Measurements from ENCODE around the gene CUX1.
A peak's percentile ranks its signal among the peaks of the same experiment; 100 is the strongest.

Gene CUX1

DNA sequence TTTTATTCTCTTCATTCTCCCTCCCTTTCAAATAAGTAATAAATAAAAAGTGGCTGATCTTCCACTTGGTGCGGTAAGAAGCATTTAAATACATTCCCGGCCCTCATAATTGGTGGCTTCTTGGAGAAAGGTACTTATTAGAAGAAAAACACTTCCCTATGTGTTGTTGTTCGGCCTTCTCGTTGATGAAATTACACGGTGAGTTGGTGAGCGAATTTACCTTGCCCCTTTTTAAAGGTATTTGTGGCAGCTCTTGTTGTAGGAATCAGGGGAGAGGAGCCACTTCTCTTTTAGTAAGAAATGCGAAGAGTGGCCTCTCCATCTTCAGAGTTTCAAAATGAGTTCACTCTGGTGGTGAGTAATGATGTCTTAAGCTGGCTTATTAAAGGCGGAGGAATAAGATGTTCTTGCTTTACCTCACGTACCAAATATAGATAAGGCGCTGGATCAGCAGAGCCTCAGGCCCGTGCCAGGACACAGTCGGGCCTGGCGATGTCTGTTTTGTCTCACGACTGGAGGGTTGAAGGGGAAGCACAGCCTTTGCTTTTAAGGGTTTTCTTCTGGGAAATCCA lies 135.9 kb downstream of the CUX1 start:
- Histone ChIP-seq H3K79me2 (ENCODE audit: control insufficient read depth, insufficient read depth, low read length, unreplicated experiment) (peaks cover 16% of the 10 kb centered on the region), H3K27ac (ENCODE audit: low read depth, low read length) (peak overlapping the region; percentile 99), H3K36me3 (ENCODE audit: insufficient read depth, low read length) (no peaks in the 10 kb centered on the region), H2AFZ (ENCODE audit: low read length, unreplicated experiment) (peak overlapping the region; percentile 3), H3K4me1 (ENCODE audit: control insufficient read depth, insufficient read depth, low read length, unreplicated experiment) (peaks cover 32% of the 10 kb centered on the region), H3K27me3 (ENCODE audit: insufficient read depth, low read length) (no peaks in the 10 kb centered on the region), H3K4me3 (ENCODE audit: low read depth, low read length) (peak overlapping the region; percentile 58)

DNA sequence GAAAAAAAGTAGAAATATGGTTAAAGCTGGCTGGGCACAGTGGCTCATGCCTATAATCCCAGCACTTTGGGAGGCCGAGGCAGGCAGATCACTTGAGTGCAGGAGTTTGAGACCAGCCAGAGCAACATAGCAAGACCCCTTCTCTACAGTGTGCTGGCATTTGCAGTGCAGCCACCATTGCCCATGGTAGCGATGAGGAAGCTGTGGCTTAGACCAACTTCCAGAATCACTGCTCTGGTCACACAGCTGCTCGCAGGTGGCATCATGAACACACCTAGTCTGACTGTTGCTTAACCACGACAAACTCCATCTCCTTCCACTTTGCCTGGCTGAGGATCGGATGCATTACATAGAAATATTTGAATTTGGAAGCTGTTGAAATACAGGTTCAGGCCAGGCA lies 137.1 kb downstream of the CUX1 start:
- Histone ChIP-seq H3K79me2 (ENCODE audit: control insufficient read depth, insufficient read depth, low read length, unreplicated experiment) (peaks cover 16% of the 10 kb centered on the region), H3K27ac (ENCODE audit: low read depth, low read length) (peak overlapping the region; percentile 99; the same call in 1 of the 2 replicates), H3K4me3 (ENCODE audit: low read depth, low read length) (no peak overlapping the region), H3K36me3 (ENCODE audit: insufficient read depth, low read length) (no peaks in the 10 kb centered on the region), H3K27me3 (ENCODE audit: insufficient read depth, low read length) (no peaks in the 10 kb centered on the region), H2AFZ (ENCODE audit: low read length, unreplicated experiment) (no peak overlapping the region), H3K4me1 (ENCODE audit: control insufficient read depth, insufficient read depth, low read length, unreplicated experiment) (peaks cover 32% of the 10 kb centered on the region)

DNA sequence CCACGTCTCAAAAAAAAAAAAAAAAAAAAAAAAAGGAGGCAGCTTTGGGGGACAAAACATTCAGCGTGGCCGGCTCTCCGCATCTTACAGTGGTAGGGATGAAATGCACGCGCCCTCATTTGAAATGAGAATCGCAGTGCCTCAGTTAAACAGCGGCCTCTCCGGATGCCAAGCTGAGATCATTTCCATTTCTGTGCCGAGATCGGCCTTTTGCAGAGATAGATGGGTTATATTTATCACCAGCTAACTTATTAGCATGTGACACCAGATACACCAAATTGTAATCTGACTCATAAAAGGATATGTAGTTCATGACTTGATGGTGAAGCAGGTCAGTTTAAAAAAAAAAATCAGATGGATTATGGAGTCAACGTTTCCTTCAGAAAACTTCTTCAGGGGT lies 138.7 kb downstream of the CUX1 start:
- peaks cover 20% of the 10 kb centered on the region for H3K79me2 ChIP-seq (ENCODE audit: control insufficient read depth, insufficient read depth, low read length, unreplicated experiment)
- no peak overlapping the region for H2AFZ ChIP-seq (ENCODE audit: low read length, unreplicated experiment)
- no peaks in the 10 kb centered on the region for H3K36me3 ChIP-seq (ENCODE audit: insufficient read depth, low read length)
- H3K27me3 ChIP-seq (ENCODE audit: insufficient read depth, low read length) = no peaks in the 10 kb centered on the region
- H3K27ac ChIP-seq (ENCODE audit: low read depth, low read length) = no peak overlapping the region
- no peak overlapping the region for H3K4me3 ChIP-seq (ENCODE audit: low read depth, low read length)
- peaks cover 29% of the 10 kb centered on the region for H3K4me1 ChIP-seq (ENCODE audit: control insufficient read depth, insufficient read depth, low read length, unreplicated experiment)

DNA sequence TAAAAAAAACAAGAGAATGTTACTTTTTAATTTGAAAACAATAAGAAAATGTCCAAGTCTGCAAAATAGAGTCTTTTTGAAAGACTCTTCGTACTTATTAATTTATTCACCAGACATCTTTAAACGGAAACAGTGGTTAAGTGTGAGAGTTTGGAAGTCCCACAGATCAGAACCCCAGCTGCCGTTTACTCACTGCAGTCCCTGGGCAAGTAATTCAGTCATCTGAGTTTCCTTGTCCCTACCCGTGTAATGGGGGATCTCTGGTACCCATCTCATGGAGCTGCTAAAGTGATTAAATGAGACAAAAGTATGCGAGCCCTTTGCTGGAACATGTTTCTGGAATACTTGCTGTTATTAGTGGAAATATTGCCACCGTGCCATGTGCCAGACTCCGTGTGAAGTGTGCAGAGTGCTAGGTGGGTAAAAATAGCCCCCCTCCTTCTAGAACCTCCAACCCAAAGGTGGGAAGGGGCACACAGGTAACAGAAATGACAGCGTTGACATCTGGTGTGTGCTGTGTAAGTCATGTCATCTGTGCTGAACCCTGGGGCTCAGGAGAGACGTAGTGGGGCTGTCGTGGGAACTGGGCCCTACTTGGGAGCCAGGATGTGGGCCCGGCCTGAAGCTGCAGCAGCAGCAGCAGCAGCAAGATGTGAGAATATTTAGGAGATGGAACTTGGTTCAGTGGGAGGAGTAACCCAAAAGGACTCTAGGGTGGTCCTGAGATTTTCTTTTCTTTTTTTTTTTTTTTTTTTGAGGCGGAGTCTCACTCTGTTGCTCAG lies 140.5 kb downstream of the CUX1 start:
- H3K27me3 ChIP-seq (ENCODE audit: insufficient read depth, low read length) = no peaks in the 10 kb centered on the region
- H3K36me3 ChIP-seq (ENCODE audit: insufficient read depth, low read length) = no peaks in the 10 kb centered on the region
- no peak overlapping the region for H2AFZ ChIP-seq (ENCODE audit: low read length, unreplicated experiment)
- peaks cover 20% of the 10 kb centered on the region for H3K79me2 ChIP-seq (ENCODE audit: control insufficient read depth, insufficient read depth, low read length, unreplicated experiment)
- H3K4me3 ChIP-seq (ENCODE audit: low read depth, low read length) = no peak overlapping the region
- no peak overlapping the region for H3K27ac ChIP-seq (ENCODE audit: low read depth, low read length)
- H3K4me1 ChIP-seq (ENCODE audit: control insufficient read depth, insufficient read depth, low read length, unreplicated experiment) = peaks cover 20% of the 10 kb centered on the region

DNA sequence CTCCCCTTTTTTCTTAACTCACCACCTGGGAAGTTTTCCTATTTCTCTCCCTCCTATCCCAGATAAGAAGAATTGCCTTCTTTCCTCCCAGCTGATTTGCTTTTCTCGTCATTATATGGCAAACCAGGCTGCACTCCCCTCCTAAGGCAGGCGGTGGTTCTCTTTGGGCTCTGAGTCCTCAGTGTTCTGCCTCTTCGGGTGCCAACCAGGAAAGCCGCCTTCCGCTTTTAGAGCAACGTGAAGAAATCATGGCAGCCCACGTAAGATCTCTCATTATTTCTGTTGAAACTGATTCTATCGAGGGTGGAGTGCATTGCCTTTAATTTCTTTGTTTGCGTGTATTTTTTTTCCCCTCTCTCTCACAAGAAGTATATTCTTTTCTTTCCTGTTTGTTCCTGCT lies 141.9 kb downstream of the CUX1 start:
- H3K36me3 ChIP-seq (ENCODE audit: insufficient read depth, low read length) = no peaks in the 10 kb centered on the region
- H2AFZ ChIP-seq (ENCODE audit: low read length, unreplicated experiment) = no peak overlapping the region
- H3K4me3 ChIP-seq (ENCODE audit: low read depth, low read length) = no peak overlapping the region
- H3K27ac ChIP-seq (ENCODE audit: low read depth, low read length) = no peak overlapping the region
- H3K27me3 ChIP-seq (ENCODE audit: insufficient read depth, low read length) = no peaks in the 10 kb centered on the region
- H3K79me2 ChIP-seq (ENCODE audit: control insufficient read depth, insufficient read depth, low read length, unreplicated experiment) = peaks cover 19% of the 10 kb centered on the region
- H3K4me1 ChIP-seq (ENCODE audit: control insufficient read depth, insufficient read depth, low read length, unreplicated experiment) = peaks cover 7% of the 10 kb centered on the region

DNA sequence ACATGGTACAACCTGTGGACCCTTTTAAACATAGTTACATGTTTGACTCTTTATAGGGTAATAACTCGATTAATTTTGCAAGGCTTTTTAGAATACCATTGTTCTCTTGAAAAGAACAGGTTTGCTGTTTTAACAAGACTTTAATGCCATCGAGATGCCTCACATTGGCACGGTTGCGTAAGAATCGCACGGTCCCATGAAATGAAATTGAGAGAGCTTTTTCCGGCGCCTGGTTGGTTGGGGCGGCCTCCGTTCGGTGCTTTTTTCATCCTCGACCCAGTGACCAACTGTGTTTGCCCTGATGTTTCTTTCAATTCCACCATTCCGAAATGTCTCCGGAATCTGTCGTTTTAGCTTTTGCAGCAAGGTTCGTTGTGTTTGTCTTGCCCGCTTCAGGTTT lies 142.4 kb downstream of the CUX1 start:
- Histone ChIP-seq H2AFZ (ENCODE audit: low read length, unreplicated experiment) (no peak overlapping the region), H3K27ac (ENCODE audit: low read depth, low read length) (no peak overlapping the region), H3K36me3 (ENCODE audit: insufficient read depth, low read length) (no peaks in the 10 kb centered on the region), H3K4me1 (ENCODE audit: control insufficient read depth, insufficient read depth, low read length, unreplicated experiment) (peaks cover 3% of the 10 kb centered on the region), H3K79me2 (ENCODE audit: control insufficient read depth, insufficient read depth, low read length, unreplicated experiment) (peaks cover 14% of the 10 kb centered on the region), H3K27me3 (ENCODE audit: insufficient read depth, low read length) (no peaks in the 10 kb centered on the region), H3K4me3 (ENCODE audit: low read depth, low read length) (no peak overlapping the region)

DNA sequence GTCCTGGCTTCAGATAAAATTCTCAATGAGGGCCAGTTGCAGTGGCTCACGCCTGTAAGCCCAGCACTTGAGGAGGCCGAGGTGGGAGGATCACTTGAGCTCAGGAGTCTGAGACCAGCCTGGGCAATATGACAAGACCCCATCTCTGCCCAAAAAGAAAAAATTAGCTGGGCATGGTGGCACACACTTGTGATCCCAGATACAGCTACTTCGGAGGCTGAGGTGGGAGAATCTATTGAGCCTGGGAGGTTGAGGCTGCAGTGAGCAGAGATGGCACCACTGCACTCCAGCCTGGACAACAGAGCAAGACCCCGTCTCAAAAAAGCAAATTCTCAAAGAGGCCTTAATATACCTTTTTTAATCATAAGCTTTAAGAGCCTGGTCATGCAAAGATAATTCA lies 142.9 kb downstream of the CUX1 start:
- Histone ChIP-seq H3K27ac (ENCODE audit: low read depth, low read length) (no peak overlapping the region), H2AFZ (ENCODE audit: low read length, unreplicated experiment) (no peak overlapping the region), H3K4me1 (ENCODE audit: control insufficient read depth, insufficient read depth, low read length, unreplicated experiment) (peaks cover 3% of the 10 kb centered on the region), H3K36me3 (ENCODE audit: insufficient read depth, low read length) (no peaks in the 10 kb centered on the region), H3K4me3 (ENCODE audit: low read depth, low read length) (no peak overlapping the region), H3K79me2 (ENCODE audit: control insufficient read depth, insufficient read depth, low read length, unreplicated experiment) (peaks cover 9% of the 10 kb centered on the region), H3K27me3 (ENCODE audit: insufficient read depth, low read length) (no peaks in the 10 kb centered on the region)

DNA sequence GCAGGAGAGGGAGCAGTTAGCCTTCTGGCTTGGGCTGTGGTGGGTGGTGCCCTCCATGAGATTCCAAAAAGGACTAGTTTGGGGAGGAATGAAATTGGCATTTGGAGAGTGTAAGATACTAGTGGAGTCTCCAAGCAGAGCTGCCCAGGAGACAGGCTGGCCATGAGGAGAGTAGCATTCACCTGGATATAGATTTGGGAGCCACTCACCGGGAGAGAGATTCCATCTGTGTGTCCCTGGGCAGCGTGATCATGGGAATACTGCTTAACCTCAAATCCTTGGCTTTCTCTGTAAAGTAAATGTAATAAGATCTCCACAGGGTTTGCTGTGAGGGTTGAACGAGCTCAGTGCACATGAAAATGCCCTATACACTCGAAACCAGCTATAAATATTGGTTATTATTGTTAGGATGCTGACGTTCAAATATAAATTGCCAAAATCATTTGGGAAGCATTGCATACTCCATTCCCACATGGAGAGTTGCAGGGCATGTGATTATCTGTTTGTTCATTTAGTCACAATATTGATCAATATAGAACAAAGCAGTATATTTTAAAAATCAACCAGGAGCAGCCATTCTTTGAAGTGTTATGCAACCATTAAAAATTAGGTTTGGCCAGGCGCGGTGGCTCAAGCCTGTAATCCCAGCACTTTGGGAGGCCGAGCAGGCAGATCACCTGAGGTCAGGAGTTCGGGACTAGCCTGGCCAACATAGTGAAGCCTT lies 143.7 kb downstream of the CUX1 start:
- Histone ChIP-seq H3K27me3 (ENCODE audit: insufficient read depth, low read length) (no peaks in the 10 kb centered on the region), H3K4me3 (ENCODE audit: low read depth, low read length) (no peak overlapping the region), H3K27ac (ENCODE audit: low read depth, low read length) (no peak overlapping the region), H2AFZ (ENCODE audit: low read length, unreplicated experiment) (no peak overlapping the region), H3K79me2 (ENCODE audit: control insufficient read depth, insufficient read depth, low read length, unreplicated experiment) (peaks cover 9% of the 10 kb centered on the region), H3K36me3 (ENCODE audit: insufficient read depth, low read length) (no peaks in the 10 kb centered on the region), H3K4me1 (ENCODE audit: control insufficient read depth, insufficient read depth, low read length, unreplicated experiment) (no peaks in the 10 kb centered on the region)

DNA sequence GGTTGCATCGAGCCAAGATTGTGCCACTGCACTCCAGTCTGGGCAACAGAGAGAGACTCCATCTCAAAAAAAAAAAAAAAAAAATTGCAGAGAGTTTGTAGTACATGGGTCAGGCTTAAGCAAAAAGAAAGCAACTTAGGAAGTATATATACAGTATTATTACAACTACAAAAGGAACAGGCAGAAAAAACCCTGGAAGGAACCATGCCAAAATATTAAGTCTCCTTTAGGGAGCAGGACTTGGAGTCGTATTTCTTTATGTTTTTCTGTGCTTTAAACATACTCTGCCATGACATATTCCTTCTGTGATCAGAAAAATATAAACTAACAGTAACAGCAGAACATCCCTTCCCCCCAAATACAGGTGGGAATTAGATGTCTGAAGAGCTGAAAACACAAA lies 144.4 kb downstream of the CUX1 start:
- no peak overlapping the region for H2AFZ ChIP-seq (ENCODE audit: low read length, unreplicated experiment)
- peaks cover 4% of the 10 kb centered on the region for H3K79me2 ChIP-seq (ENCODE audit: control insufficient read depth, insufficient read depth, low read length, unreplicated experiment)
- H3K4me3 ChIP-seq (ENCODE audit: low read depth, low read length) = no peak overlapping the region
- H3K36me3 ChIP-seq (ENCODE audit: insufficient read depth, low read length) = no peaks in the 10 kb centered on the region
- no peaks in the 10 kb centered on the region for H3K27me3 ChIP-seq (ENCODE audit: insufficient read depth, low read length)
- H3K4me1 ChIP-seq (ENCODE audit: control insufficient read depth, insufficient read depth, low read length, unreplicated experiment) = no peaks in the 10 kb centered on the region
- H3K27ac ChIP-seq (ENCODE audit: low read depth, low read length) = no peak overlapping the region

DNA sequence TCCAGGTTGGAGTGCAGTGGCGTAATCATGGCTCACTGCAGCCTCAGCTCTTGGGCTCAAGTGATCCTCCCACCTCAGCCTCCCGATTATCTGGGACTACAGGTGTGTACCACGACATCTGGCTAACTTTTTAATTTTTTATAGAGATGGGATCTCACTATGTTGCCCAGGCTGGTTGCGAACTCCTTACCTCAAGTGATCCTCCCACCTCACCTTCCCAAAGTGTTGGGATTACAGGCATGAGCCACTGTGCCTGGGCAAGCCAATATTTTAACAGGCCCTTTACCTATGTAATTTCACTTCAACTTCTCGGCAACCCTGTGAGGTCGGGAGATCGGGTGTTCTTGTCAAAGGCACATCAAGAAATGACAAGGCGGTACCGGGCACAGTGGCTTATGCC lies 146.3 kb downstream of the CUX1 start:
- Histone ChIP-seq H3K4me3 (ENCODE audit: low read depth, low read length) (no peak overlapping the region), H3K27ac (ENCODE audit: low read depth, low read length) (no peak overlapping the region), H3K36me3 (ENCODE audit: insufficient read depth, low read length) (no peaks in the 10 kb centered on the region), H2AFZ (ENCODE audit: low read length, unreplicated experiment) (no peak overlapping the region), H3K79me2 (ENCODE audit: control insufficient read depth, insufficient read depth, low read length, unreplicated experiment) (peaks cover 4% of the 10 kb centered on the region), H3K27me3 (ENCODE audit: insufficient read depth, low read length) (no peaks in the 10 kb centered on the region), H3K4me1 (ENCODE audit: control insufficient read depth, insufficient read depth, low read length, unreplicated experiment) (no peaks in the 10 kb centered on the region)
